HG03039 (cell line): Measurements from ENCODE around the gene RNF8.
"Not testable (repeated sequence)": the region's sequence is repeated elsewhere in the genome, so short reads cannot be mapped to it uniquely, and the experiment has no call there.

ENCODE experiments used
- ATAC-seq: cut with Tn5 transposase; IDR thresholded peaks from one replicate; pipeline ENCODE4 v1.9.1; 2021; ENCODE audit warnings: mild to moderate bottlenecking, moderate library complexity; ENCODE audit not compliant: unreplicated experiment

The RNF8 gene

GRCh38 chr6:37321101-37321500 is 32.7 kb upstream of the RNF8 start:
- no peak for ATAC-seq

GRCh38 chr6:37321516-37322415 is 32.0 kb upstream of the RNF8 start:
- ATAC-seq, result no peak

GRCh38 chr6:37323580-37323979 is 30.2 kb upstream of the RNF8 start:
- ATAC-seq, result no peak

- ATAC-seq, result no peak
Observed at GRCh38 chr6:37324131-37325033, 29.4 kb upstream of the RNF8 start.

- not testable (repeated sequence) for ATAC-seq
Observed at GRCh38 chr6:37330345-37330744, 23.4 kb upstream of the RNF8 start.

DNA sequence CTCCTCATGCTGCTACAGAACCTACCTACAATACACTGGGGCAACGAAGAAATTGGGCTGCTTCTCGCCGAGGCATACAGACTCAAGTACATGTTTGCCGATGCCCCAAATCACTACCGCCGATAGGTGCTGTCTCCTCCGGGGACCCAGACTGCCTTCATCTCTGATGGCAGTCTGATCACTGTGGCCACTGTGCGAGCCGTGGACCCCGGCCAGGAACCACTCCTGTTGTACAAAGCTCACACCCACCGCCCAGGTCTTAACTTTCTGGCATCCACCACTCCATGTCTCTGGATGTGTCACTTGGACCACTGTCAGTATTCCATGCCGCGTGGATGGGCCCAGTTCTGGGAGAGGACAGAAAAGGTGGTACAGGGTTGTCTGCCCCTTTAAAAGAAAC is 22.7 kb upstream of the RNF8 start:
- ATAC-seq, result no peak

GRCh38 chr6:37332894-37333293 is 20.9 kb upstream of the RNF8 start:
- ATAC-seq, result no peak

- no peak for ATAC-seq
Observed at GRCh38 chr6:37334047-37334446, 19.7 kb upstream of the RNF8 start.

DNA sequence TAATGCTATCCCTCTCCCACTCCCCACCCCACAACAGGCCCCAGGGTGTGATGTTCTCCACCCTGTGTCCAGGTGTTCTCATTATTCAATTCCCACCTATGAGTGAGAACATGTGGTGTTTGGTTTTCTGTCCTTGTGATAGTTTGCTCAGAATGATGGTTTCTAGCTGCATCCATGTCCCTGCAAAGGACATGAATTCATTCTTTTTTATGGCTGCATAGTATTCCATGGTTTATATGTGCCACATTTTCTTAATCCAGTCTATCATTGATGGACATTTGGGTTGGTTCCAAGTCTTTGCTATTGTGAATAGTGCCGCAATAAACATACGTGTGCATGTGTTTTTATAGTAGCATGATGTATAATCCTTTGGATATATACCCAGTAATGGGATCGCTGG is 15.5 kb upstream of the RNF8 start:
- ATAC-seq, result not testable (repeated sequence)

- no peak for ATAC-seq
Observed at GRCh38 chr6:37338745-37339255, 15.0 kb upstream of the RNF8 start.

- no peak for ATAC-seq
Observed at GRCh38 chr6:37339741-37340638, 13.8 kb upstream of the RNF8 start.

DNA sequence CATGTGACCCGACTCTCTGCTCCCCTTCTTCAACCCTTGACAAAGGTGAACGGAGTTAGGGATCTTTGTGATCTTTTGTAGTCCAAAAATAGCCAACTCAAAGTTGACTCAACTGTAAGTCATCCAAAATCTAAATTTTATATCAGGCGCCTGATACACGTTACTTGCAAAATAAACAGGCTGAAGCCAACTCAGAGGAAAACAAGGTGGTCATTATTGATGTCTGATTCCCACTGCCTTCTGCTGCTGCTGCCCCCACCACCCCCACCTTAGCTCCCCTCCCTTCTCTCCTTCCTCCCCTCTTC is 13.2 kb upstream of the RNF8 start:
- ATAC-seq, result no peak

DNA sequence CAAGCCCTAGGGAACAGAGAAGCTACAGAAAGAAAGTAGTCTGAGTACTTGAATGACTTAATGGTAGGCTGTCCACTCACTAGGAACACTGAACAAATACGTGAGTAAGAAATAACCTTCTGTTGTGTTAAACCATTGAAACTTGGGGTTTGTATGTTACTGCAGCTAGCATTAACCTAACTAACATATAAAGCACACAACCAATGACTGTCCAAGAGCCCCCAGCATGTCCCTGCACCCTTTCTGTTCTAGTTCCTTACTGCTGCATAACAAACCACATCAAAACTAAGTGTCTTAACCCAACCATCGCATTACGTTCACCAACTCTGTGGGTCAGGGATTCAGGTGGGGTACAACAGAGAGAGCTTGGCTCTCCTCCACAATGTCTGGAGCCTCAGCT is 10.5 kb upstream of the RNF8 start:
- no peak for ATAC-seq

GRCh38 chr6:37344308-37344707 is 9.5 kb upstream of the RNF8 start:
- ATAC-seq, result no peak

DNA sequence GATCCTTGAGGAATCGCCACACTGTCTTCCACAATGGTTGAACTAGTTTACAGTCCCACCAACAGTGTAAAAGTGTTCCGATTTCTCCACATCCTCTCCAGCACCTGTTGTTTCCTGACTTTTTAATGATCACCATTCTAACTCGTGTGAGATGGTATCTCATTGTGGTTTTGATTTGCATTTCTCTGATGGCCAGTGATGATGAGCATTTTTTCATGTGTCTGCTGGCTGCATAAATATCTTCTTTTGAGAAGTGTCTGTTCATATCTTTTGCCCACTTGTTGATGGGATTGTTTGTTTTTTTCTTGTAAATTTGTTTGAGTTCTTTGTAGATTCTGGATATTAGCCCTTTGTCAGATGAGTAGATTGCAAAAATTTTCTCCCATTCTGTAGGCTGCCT is 8.0 kb upstream of the RNF8 start:
- not testable (repeated sequence) for ATAC-seq

DNA sequence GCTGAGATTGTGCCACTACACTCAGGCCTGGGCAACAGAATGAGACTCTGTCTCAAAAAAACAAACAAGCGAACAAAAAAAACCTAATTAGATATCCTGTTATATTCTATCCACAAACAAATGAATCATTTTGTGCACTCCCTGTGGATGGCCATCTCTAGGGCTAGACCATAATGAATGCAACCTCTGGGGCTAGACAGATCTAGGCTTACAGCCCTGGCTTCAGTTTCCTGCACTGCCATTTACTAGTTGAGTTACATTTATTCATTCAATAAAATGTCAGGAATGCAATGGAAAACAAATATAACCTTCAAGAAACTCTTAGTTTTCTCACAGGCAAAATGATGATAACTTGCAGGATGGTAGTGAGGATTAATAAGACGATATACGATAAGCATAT is 6.6 kb upstream of the RNF8 start:
- no peak for ATAC-seq

GRCh38 chr6:37347670-37348111 is 6.1 kb upstream of the RNF8 start:
- ATAC-seq, result no peak

DNA sequence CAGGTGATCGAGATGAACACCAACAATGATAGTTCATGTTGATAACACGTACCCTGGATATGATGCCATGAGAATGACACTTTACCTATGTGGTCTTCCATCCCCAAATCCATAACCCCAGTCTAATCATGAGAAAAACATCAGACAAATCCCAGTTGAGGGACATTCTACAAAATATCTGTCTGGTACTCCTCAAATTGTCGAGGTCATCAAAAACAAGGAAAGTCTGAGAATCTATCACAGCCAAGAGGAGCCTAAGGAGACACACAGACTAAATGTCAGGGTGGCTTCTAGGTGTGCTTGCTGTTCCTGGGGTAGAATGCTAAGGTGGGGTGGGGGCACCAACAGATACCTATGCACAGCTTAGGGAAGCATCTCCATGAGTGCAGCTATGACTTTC is 2.8 kb upstream of the RNF8 start:
- no peak for ATAC-seq

GRCh38 chr6:37352384-37352783 is 1.4 kb upstream of the RNF8 start:
- ATAC-seq, result no peak

- ATAC-seq, result no peak
Observed at GRCh38 chr6:37354526-37355384, 972 bp downstream of the RNF8 start.
